Left renal pelvis (tissue), 4 donors: Measurements from ENCODE around the gene GPLD1. TPM values are rescaled to one million over a fixed set of nuclear protein-coding genes. Genes with fewer than 3 reads are reported as not detected.
A peak's percentile ranks its signal among the peaks of the same experiment; 100 is the strongest.
"Not testable (repeated sequence)": the region's sequence is repeated elsewhere in the genome, so short reads cannot be mapped to it uniquely, and the experiment has no call there.

Experiments
- DNase-seq, 4 donors: peaks; one replicate each; pipeline ENCODE4 v3.0.0-alpha.2; 2013; ENCODE audit warnings: low read depth in 4 of 4, low spot score in 3 of 4
- polyA plus RNA-seq, 4 donors: library from polyadenylated mRNA; unstranded; fragments of 120-200 nt; gene quantifications; one replicate each; pipeline ENCODE4 v1.2.1, GENCODE V29; 2013; ENCODE audit not compliant: insufficient read length in 4 of 4

The GPLD1 gene, protein sequence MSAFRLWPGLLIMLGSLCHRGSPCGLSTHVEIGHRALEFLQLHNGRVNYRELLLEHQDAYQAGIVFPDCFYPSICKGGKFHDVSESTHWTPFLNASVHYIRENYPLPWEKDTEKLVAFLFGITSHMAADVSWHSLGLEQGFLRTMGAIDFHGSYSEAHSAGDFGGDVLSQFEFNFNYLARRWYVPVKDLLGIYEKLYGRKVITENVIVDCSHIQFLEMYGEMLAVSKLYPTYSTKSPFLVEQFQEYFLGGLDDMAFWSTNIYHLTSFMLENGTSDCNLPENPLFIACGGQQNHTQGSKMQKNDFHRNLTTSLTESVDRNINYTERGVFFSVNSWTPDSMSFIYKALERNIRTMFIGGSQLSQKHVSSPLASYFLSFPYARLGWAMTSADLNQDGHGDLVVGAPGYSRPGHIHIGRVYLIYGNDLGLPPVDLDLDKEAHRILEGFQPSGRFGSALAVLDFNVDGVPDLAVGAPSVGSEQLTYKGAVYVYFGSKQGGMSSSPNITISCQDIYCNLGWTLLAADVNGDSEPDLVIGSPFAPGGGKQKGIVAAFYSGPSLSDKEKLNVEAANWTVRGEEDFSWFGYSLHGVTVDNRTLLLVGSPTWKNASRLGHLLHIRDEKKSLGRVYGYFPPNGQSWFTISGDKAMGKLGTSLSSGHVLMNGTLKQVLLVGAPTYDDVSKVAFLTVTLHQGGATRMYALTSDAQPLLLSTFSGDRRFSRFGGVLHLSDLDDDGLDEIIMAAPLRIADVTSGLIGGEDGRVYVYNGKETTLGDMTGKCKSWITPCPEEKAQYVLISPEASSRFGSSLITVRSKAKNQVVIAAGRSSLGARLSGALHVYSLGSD
- polyA plus RNA-seq = 1 to 10 TPM; 2.6 to 6.6 (median 4.1) TPM

DNA sequence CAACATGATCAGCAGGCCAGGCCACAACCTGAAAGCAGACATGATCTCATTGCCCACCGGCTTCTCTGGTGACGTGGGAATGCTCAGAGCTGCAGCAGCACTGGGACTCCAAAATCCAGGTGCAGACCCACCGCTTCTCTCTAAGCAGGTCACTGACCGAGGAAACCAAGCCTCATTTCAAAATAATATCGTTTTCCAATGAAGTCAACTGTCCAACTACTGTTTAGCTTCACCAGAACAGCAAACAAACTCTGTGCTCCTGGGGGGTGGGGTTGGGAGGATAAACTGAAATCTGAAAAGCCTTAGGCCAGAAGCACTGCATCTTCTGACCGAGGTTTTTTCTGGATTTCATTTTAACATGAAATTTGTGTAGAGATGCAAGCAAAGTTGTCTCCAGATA is at the start of gene GPLD1:
Gene GPLD1, minus strand, starts transcription at position 109 of the 400 bp plus-strand sequence. Its CDS starts 67 bp downstream, at position 42.
- no peak for DNase-seq

DNA sequence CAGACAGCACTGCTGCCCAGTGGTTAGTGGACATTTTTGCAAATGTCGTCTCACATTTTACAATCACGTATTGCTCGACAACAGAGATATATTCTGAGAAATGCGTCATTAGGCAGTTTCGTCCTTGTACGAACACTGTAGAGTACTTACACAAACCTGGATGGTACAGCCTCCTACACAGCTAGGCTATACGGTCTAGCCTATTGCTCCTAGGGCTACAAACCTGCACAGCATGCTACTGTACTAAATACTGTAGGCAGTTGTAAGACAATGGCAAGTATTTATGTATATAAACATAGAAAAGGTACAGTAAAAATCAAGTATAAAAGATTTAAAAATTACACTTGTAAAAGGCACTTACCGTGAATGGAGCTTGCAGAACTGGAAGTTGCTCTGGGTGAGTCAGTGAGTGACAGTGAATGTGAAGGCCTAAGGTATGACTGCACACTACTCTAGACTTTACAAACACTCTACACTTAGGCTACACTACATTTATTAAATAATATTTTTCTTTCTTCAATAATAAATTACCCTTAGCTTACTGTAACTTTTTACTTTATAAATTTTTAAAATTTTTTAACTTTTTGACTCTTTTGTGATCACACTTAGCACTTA is 48.5 kb upstream of the GPLD1 start:
- no peak for DNase-seq

- DNase-seq = no peak
Observed at GRCh38 chr6:24537082-24537699, 47.8 kb upstream of the GPLD1 start.

DNA sequence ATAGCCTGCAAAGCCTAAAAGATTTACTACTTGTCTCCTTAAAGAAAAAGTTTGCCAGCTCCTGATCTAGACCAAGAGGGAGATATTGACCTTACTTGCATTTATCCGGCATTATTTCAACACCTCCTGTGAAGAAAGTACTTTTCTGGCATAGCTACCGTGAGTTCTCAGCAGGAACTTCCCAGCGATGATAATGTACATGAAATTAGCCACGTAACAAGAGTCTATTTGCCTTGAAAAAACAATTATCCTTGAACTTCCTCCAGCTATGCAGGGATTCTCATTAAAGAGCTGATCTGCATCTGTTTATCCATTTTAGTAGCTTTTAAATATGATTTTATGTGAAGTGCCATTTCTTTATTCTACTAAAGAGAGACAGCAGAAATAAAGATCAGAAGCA is 47.1 kb upstream of the GPLD1 start:
- no peak for DNase-seq

DNA sequence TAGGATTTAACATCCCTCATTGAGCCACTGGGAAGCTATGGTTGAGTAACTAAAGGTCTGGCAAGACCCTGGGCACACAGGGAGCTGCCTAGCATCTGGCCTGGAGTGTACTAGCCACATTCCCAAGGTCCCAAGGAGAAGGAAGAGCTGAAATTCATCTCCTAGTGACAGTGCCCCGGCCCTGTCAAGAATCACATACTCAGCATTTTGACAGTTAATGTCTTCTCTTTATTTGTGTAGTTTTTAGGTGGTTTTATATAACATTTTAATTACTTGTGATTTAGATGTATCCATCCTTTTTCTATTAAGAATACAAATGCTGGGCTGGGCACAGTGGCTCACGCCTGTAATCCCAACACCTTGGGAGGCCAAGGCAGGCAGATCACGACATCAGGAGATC is 45.8 kb upstream of the GPLD1 start:
- DNase-seq = no peak

DNA sequence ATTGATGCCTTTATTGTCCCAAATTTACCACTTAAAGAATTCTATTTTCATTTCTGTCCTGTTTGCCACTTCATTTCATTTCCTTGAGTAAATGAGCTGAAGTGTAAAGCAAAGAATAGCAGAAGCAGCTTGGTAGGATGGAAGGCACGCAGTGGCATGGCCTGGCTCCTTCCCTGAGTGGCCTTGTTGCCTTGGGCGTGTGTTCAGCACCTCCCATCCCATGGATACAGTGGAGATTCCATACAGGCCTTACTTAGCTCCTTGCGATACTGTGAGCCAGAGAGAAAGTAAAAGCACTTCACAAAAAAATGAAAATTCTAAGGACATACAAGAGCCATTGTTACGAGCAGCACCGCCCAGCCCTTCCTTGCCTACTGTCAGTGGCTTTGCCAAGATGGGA is 45.0 kb upstream of the GPLD1 start:
- no peak for DNase-seq

- DNase-seq = no peak
Observed at GRCh38 chr6:24529985-24530384, 40.6 kb upstream of the GPLD1 start.

DNA sequence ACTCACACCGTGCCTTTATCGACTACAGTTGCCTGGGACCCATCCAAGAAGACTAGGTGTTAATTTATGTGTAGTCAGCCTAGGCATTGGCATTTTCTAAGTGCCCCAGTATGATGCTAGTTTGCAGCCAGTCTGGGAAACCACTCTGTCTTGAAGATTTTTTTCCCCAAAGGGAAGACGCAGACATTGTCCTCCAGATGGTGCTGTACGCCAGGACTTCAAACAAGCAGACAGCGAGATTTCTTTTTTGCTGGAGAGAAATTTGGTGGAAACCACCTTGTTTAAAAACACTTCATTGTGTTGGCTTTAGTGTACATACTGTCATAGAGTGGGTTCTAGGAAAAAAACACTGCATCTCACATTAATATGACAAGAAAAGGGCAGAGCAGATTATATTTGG is 35.4 kb upstream of the GPLD1 start:
- no peak for DNase-seq

- no peak for DNase-seq
Observed at GRCh38 chr6:24524329-24524728, 35.0 kb upstream of the GPLD1 start.

DNA sequence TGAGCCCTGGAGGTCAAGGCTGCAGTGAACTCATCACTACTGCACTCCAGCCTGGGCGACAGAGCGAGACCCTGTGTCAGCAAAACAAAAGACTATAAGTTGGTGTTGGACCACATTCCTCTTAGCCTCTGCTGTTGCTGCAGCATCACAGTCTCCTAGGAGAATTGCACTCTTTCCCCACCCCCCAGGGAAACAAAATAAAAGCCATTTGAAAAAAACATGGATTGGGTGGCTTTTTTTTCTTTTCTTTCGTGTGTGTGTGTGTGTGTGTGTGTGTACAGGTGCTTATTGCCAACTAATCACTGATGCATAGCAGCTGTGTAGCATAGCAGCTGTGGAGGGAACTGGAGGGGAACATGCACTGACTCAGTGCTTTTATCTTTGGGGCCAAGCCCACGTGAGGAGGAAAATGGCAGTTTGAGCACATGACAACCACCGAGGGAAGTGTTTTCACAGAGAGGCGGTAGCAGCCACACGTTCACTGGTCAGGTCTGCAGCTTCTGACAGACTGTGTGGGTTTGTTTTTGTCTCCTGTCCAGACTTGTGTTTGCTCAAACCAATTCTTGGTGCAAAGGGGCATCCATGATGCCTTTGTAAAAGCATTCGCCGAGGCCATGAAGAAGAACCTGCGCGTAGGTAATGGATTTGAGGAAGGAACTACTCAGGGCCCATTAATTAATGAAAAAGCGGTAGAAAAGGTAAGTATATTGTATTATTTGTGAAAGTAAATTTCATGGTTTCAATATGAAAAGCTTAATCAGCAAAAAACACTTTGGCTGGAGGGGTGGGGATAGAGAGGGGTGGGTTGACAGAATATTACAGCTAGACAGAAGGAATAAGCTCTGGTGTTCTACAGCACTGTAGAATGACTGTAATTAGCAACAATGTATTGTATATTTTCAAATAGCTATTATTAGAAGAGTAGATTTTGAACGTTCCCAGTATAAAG is 33.1 kb upstream of the GPLD1 start:
- DNase-seq = peak in 3 of 4 donors; percentile 38 to 56 (median 54)

DNA sequence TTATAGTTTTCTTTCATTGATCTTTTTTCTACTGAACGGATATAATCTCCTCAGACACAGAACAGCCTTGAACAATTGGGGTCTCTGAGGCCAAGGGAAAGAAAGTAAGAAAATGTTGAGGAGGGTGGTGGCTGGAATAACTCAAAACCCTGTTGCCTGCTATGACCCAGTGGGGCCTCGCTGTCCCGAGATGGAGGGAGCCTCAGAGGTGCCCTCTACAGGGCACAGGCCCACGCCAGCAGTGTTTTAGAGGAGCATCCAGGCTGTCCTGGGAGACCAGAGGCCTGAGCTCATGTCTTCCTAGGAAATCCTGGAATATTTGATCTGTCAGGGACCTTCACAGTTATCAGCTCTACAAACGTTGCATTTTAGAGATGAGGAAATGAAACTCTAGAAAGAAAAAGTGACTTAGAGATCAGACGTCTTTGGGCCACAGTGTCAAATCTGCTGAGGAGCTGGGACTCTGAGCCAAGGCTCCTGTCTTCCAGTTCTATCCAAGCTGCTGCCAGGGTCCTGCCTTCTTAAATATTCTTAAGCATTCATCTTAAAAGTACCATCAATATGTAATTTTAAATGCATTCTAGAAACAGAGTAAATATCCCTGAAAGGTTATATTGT is 31.7 kb upstream of the GPLD1 start:
- no peak for DNase-seq

GRCh38 chr6:24517659-24518543 is 28.5 kb upstream of the GPLD1 start:
- DNase-seq = no peak

- DNase-seq = no peak
Observed at GRCh38 chr6:24513602-24514001, 24.2 kb upstream of the GPLD1 start.

DNA sequence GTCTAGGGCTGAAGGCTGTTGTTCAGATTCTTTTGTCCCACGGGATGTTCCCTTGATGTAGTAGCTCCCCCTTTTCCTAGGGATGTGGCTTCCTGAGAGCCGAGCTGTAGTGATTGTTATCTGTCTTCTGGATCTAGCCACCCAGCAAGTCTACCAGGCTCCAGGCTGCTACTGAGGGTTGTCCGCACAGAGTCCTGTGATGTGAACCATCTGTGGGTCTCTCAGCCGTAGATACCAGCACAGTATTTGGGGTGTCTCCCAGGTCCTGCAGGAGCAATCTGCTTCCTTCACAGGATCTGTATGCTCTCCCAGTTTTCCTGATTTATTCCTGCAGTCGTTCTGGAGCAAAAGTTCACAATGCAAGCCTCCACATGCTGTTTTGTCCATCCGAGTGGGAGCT is 22.6 kb upstream of the GPLD1 start:
- not testable (repeated sequence) for DNase-seq

- no peak for DNase-seq
Observed at GRCh38 chr6:24506814-24507520, 17.6 kb upstream of the GPLD1 start.

DNA sequence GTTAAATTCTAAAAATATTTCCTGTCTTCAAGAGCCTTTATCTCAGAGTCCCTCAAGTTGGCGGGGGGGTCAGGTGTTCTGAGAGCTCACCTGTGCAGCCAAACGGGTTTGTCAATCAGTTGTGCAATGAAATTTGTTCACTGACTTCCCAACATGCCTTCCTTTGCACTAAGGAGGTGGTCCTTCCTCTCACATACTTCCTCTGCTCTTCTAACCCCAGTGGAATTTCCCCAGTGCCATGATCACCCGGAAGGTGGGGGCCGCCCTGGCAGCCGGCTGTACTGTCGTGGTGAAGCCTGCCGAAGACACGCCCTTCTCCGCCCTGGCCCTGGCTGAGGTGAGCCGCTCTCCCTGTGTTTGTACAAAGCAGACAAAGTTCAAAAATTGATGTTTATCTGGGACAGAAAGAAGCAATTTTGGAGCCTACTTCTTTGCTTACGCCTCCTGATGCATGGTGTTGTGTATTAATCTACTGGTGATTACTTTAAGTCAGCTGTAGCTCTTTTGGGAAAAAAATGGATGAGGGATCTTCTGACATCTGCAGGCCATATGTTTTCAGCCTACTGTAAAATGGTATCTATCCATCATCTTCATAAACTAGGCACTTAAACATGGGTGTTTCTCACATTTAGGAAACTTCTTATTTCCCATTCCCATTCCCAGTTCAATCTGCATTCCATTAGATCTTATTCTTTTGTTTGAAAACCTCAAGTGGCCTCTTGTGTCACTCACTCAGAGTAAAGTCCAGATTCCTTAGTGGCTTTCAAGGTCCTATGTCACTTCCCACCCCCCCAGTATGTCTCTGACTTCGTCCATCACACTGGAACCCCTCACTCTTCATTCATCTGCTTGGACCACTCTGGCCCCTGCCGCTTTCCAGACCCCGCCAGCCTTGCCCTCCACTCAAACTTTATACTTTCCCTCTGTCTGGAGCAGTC is 15.5 kb upstream of the GPLD1 start:
- DNase-seq = no peak

- DNase-seq = no peak
Observed at GRCh38 chr6:24504287-24504648, 14.9 kb upstream of the GPLD1 start.
